ENCODE results near the gene MARCHF7.

DNA sequence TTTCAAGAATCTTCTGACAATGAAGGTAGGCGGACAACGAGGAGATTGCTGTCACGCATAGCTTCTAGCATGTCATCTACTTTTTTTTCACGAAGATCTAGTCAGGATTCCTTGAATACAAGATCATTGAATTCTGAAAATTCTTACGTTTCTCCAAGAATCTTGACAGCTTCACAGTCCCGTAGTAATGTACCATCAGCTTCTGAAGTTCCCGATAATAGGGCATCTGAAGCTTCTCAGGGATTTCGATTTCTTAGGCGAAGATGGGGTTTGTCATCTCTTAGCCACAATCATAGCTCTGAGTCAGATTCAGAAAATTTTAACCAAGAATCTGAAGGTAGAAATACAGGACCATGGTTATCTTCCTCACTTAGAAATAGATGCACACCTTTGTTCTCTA, 35.8 kb downstream of the MARCHF7 start:
- TF ChIP-seq, protein P1, sequence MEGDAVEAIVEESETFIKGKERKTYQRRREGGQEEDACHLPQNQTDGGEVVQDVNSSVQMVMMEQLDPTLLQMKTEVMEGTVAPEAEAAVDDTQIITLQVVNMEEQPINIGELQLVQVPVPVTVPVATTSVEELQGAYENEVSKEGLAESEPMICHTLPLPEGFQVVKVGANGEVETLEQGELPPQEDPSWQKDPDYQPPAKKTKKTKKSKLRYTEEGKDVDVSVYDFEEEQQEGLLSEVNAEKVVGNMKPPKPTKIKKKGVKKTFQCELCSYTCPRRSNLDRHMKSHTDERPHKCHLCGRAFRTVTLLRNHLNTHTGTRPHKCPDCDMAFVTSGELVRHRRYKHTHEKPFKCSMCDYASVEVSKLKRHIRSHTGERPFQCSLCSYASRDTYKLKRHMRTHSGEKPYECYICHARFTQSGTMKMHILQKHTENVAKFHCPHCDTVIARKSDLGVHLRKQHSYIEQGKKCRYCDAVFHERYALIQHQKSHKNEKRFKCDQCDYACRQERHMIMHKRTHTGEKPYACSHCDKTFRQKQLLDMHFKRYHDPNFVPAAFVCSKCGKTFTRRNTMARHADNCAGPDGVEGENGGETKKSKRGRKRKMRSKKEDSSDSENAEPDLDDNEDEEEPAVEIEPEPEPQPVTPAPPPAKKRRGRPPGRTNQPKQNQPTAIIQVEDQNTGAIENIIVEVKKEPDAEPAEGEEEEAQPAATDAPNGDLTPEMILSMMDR (IDR thresholded peaks at IDR 0.05; ENCODE audit: low read depth, low read length), result no peak
- TF ChIP-seq, protein P2, sequence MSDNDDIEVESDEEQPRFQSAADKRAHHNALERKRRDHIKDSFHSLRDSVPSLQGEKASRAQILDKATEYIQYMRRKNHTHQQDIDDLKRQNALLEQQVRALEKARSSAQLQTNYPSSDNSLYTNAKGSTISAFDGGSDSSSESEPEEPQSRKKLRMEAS (IDR thresholded peaks at IDR 0.05; ENCODE audit: low read depth, low read length), result no peak
- no peak for TF ChIP-seq POLR2A (IDR thresholded peaks at IDR 0.05; ENCODE audit: extremely low read depth, insufficient read length)

All from NB4 (cell line).